HepG2 (cell line): ENCODE measurements around the gene ATRN. TPM values are rescaled to one million over a fixed set of nuclear protein-coding genes. Genes with fewer than 3 reads are reported as not detected.

Experiments used
- ATF7 ChIP-seq, 2 experiments: fragments of 450-650 bp in 1 of 2; sonication (generic) in 1 of 2; formaldehyde crosslinking in 1 of 2; IDR thresholded peaks; 2 replicates each; pipeline versions ENCODE4 v1.4.0 to v1.6.1; 2016 to 2020; ENCODE audit warnings: antibody characterized with exemption in 1 of 2, mild to moderate bottlenecking in 1 of 2, missing genetic modification reagents in 1 of 2
- CEBPG ChIP-seq: IDR thresholded peaks from 2 replicates; pipeline ENCODE4 v1.6.1; 2016
- DR1 ChIP-seq: sonication (generic); formaldehyde crosslinking; IDR thresholded peaks from 2 replicates; pipeline ENCODE4 v1.8.0; 2021; ENCODE audit warnings: mild to moderate bottlenecking, missing genetic modification reagents, inconsistent platforms
- ELF3 ChIP-seq: IDR thresholded peaks from 2 replicates; pipeline ENCODE4 v1.6.1; 2016; ENCODE audit warnings: missing genetic modification reagents, missing compliant biosample characterization
- FOXO1 ChIP-seq: sonication (generic); formaldehyde crosslinking; IDR thresholded peaks from 2 replicates; pipeline ENCODE4 v1.4.0; 2020; ENCODE audit warnings: missing genetic modification reagents
- HNF4A ChIP-seq: sonication (generic); formaldehyde crosslinking; IDR thresholded peaks from 2 replicates; pipeline ENCODE4 v1.4.0; 2020; ENCODE audit warnings: missing genetic modification reagents
- KAT2B ChIP-seq: fragments of 150-350 bp; IDR thresholded peaks from 2 replicates; pipeline ENCODE4 v1.6.1; 2014; ENCODE audit warnings: low read depth, low read length, borderline replicate concordance
- KDM4B ChIP-seq: sonication (generic); formaldehyde crosslinking; IDR thresholded peaks from 2 replicates; pipeline ENCODE4 v1.4.0; 2020; ENCODE audit warnings: missing genetic modification reagents
- MTF2 ChIP-seq: sonication (generic); formaldehyde crosslinking; IDR thresholded peaks from 2 replicates; pipeline ENCODE4 v1.5.0; 2020; ENCODE audit warnings: missing genetic modification reagents, borderline replicate concordance
- MXD1 ChIP-seq: sonication (generic); formaldehyde crosslinking; IDR thresholded peaks from 2 replicates; pipeline ENCODE4 v1.4.0; 2020; ENCODE audit warnings: mild to moderate bottlenecking, missing genetic modification reagents
- PATZ1 ChIP-seq: sonication (generic); formaldehyde crosslinking; IDR thresholded peaks from 2 replicates; pipeline ENCODE4 v1.4.0; 2020; ENCODE audit warnings: missing genetic modification reagents
- PHF21A ChIP-seq: sonication (generic); formaldehyde crosslinking; IDR thresholded peaks from 2 replicates; pipeline ENCODE4 v1.5.0; 2020; ENCODE audit warnings: mild to moderate bottlenecking, missing genetic modification reagents
- SALL1 ChIP-seq: sonication (generic); formaldehyde crosslinking; IDR thresholded peaks from 2 replicates; pipeline ENCODE4 v1.8.0; 2022; ENCODE audit warnings: mild to moderate bottlenecking, missing genetic modification reagents
- SSRP1 ChIP-seq: IDR thresholded peaks from 2 replicates; pipeline ENCODE4 v1.6.1; 2016; ENCODE audit warnings: control low read depth
- TBX3 ChIP-seq: fragments of 450-650 bp; IDR thresholded peaks from 2 replicates; pipeline ENCODE4 v1.6.1; 2017; ENCODE audit warnings: antibody characterized with exemption, mild to moderate bottlenecking, inconsistent platforms, borderline replicate concordance
- TEAD2 ChIP-seq: sonication (generic); formaldehyde crosslinking; IDR thresholded peaks from 2 replicates; pipeline ENCODE4 v1.9.0; 2021; ENCODE audit warnings: missing genetic modification reagents
- XBP1 ChIP-seq: sonication (generic); formaldehyde crosslinking; IDR thresholded peaks from 2 replicates; pipeline ENCODE4 v1.5.0; 2020; ENCODE audit warnings: missing genetic modification reagents
- ZHX1 ChIP-seq: sonication (generic); formaldehyde crosslinking; IDR thresholded peaks from 2 replicates; pipeline ENCODE4 v1.8.1; 2022; ENCODE audit warnings: low read depth, mild to moderate bottlenecking, missing genetic modification reagents
- ZNF431 ChIP-seq: sonication (generic); formaldehyde crosslinking; IDR thresholded peaks from 2 replicates; pipeline ENCODE4 v1.9.0; 2022; ENCODE audit warnings: missing genetic modification reagents, low read depth, mild to moderate bottlenecking, borderline replicate concordance
- ZNF496 ChIP-seq: sonication (generic); formaldehyde crosslinking; IDR thresholded peaks from 2 replicates; pipeline ENCODE4 v1.8.1; 2023; ENCODE audit warnings: mild to moderate bottlenecking, moderate library complexity, missing genetic modification reagents; ENCODE audit not compliant: insufficient replicate concordance
- ZNF619 ChIP-seq: sonication (generic); formaldehyde crosslinking; IDR thresholded peaks from 2 replicates; pipeline ENCODE4 v1.4.0; 2020; ENCODE audit warnings: mild to moderate bottlenecking, missing genetic modification reagents
- ZNF780A ChIP-seq: sonication (generic); formaldehyde crosslinking; IDR thresholded peaks from 2 replicates; pipeline ENCODE4 v1.8.0; 2022; ENCODE audit warnings: mild to moderate bottlenecking, missing genetic modification reagents, moderate library complexity
- polyA plus RNA-seq, 8 experiments: library from polyadenylated mRNA; depleted of rRNA in 3 of 8; stranded (reverse) in 7 of 8; unstranded in 1 of 8; fragments of >200 nt; fragmentation: Illumina TruSeq in 4 of 8; extraction: Trizol in 4 of 8; gene quantifications; 2 replicates each; pipeline versions ENCODE4 v1.2.1 to v1.2.3, GENCODE V29; 2011 to 2016; ENCODE audit warnings: low read depth in 4 of 8, missing spikeins in 1 of 8, mixed read lengths in 1 of 8; ENCODE audit not compliant: insufficient read depth in 1 of 8
- total RNA-seq, 5 experiments: library from RNA; depleted of rRNA; stranded (reverse); fragments of >200 nt; fragmentation: Illumina TruSeq; extraction: Trizol; gene quantifications; 2 replicates each; pipeline ENCODE4 v1.2.3, GENCODE V29; 2016; ENCODE audit warnings: low read depth in 1 of 5
- TF ChIP-seq, protein P1 (sequence below): IDR thresholded peaks from 2 replicates; pipeline ENCODE4 v1.6.1; 2016; ENCODE audit warnings: missing compliant biosample characterization, missing genetic modification reagents, borderline replicate concordance
- TF ChIP-seq, protein P2 (sequence below): sonication (generic); formaldehyde crosslinking; IDR thresholded peaks from 2 replicates; pipeline ENCODE4 v1.4.0; 2020; ENCODE audit warnings: missing genetic modification reagents

Gene ATRN
- total and polyA plus RNA-seq, 2 of the 13 experiments (the other 11 are each of a cell fraction or from before 2014, with no cell fraction given): 44.2 to 81.1 TPM

DNA sequence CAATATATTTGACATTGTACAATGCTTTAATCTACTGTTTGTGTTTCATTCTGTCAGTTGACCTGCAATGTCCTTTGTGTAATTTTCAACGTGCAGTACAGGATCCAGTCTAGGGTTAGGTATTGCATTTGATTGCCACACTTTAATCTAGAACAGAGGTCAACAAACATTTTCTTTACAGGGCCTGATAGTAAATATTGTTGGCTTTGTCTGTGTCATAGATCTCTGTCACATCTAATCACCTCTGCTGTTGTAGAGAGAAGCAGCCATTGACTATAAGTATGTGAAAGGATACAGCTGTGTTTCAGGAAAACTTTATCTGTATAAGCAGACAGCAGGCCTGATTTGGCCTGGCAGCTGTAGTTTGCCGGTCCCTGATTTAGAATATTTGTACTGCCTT, 39.3 kb downstream of the ATRN start (continued):
- TF ChIP-seq MXD1 (CRISPR knock-in tag) (no peak), TBX3 (peak; percentile 59; the same call in 1 of the 2 replicates), PHF21A (no peak), CEBPG (CRISPR knock-in tag) (peak; percentile 94), ZNF496 (CRISPR knock-in tag) (no peak), KDM4B (CRISPR knock-in tag) (no peak), DR1 (no peak), XBP1 (CRISPR knock-in tag) (no peak), PATZ1 (CRISPR knock-in tag) (peak; percentile 28; the same call in 1 of the 2 replicates), ATF7 (IDR thresholded peaks at IDR 0.05) (peak; percentile 1; the same call in 1 of the 2 replicates), ATF7 (CRISPR knock-in tag; IDR thresholded peaks at IDR 0.05) (no peak), FOXO1 (CRISPR knock-in tag) (peak; percentile 82), KAT2B (no peak), MTF2 (CRISPR knock-in tag) (no peak), HNF4A (CRISPR knock-in tag) (peak; percentile 66), TEAD2 (CRISPR knock-in tag) (no peak), ELF3 (CRISPR knock-in tag) (peak; percentile 70), ZHX1 (CRISPR knock-in tag) (peak; percentile 41; the same call in 1 of the 2 replicates), ZNF619 (CRISPR knock-in tag) (no peak), ZNF780A (no peak), SSRP1 (0 out of 2 replicates have a peak, but pooled peaks have one; percentile 80), SALL1 (peak; percentile 74; the same call in 1 of the 2 replicates), ZNF431 (CRISPR knock-in tag) (no peak)
- TF ChIP-seq, protein P1, sequence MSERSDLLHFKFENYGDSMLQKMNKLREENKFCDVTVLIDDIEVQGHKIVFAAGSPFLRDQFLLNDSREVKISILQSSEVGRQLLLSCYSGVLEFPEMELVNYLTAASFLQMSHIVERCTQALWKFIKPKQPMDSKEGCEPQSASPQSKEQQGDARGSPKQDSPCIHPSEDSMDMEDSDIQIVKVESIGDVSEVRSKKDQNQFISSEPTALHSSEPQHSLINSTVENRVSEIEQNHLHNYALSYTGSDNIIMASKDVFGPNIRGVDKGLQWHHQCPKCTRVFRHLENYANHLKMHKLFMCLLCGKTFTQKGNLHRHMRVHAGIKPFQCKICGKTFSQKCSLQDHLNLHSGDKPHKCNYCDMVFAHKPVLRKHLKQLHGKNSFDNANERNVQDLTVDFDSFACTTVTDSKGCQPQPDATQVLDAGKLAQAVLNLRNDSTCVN (CRISPR knock-in tag): peak; percentile 82; the same call in 1 of the 2 replicates
- TF ChIP-seq, protein P2, sequence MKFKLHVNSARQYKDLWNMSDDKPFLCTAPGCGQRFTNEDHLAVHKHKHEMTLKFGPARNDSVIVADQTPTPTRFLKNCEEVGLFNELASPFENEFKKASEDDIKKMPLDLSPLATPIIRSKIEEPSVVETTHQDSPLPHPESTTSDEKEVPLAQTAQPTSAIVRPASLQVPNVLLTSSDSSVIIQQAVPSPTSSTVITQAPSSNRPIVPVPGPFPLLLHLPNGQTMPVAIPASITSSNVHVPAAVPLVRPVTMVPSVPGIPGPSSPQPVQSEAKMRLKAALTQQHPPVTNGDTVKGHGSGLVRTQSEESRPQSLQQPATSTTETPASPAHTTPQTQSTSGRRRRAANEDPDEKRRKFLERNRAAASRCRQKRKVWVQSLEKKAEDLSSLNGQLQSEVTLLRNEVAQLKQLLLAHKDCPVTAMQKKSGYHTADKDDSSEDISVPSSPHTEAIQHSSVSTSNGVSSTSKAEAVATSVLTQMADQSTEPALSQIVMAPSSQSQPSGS (CRISPR knock-in tag): 0 out of 2 replicates have a peak, but pooled peaks have one; percentile 47
